WTC11 (cell line): ENCODE data around the gene PSMF1. TPM values are rescaled to one million over a fixed set of nuclear protein-coding genes. Genes with fewer than 3 reads are reported as not detected.

ENCODE experiments used
- ATAC-seq: fragments of 200-7000 bp; cut with Tn5 transposase; 2 replicates; pipeline ENCODE4 v1.10.0; 2021; ENCODE audit warnings: mild to moderate bottlenecking, moderate library complexity
- CTCF ChIA-PET: fragments of 300-600 bp; sonication (Branson Sonifier 250); formaldehyde crosslinking; loops from one replicate; lab custom pipeline; 2021; ENCODE audit warnings: antibody characterized with exemption; lab: Charles Lee
- POLR2A ChIA-PET: fragments of 350-600 bp; sonication (Branson Sonifier 250); formaldehyde crosslinking; loops from one replicate; lab custom pipeline; 2021; ENCODE audit warnings: antibody characterized with exemption; lab: Charles Lee
- DNase-seq: peaks from one replicate; pipeline ENCODE4 v3.0.0; 2021; ENCODE audit warnings: low spot score
- H3K27ac Mint-ChIP-seq: 2 replicates; pipeline ENCODE4 v1.8.0; 2021; ENCODE audit warnings: mixed read lengths
- H3K27me3 Mint-ChIP-seq: 2 replicates; pipeline ENCODE4 v1.8.0; 2021; ENCODE audit warnings: low read depth, mild to moderate bottlenecking, moderate library complexity, mixed read lengths
- H3K36me3 Mint-ChIP-seq: 2 replicates; pipeline ENCODE4 v1.8.0; 2021; ENCODE audit warnings: mixed read lengths
- H3K4me1 Mint-ChIP-seq: 2 replicates; pipeline ENCODE4 v1.8.0; 2022; ENCODE audit warnings: mixed read lengths
- H3K4me3 Mint-ChIP-seq: 2 replicates; pipeline ENCODE4 v1.8.0; 2021; ENCODE audit warnings: mild to moderate bottlenecking, moderate library complexity, mixed read lengths
- H3K9me3 Mint-ChIP-seq: 2 replicates; pipeline ENCODE4 v1.8.0; 2021; ENCODE audit warnings: mixed read lengths
- AR ChIP-seq: fragments of 250-450 bp; sonication (Bioruptor Pico); IDR thresholded peaks from 2 replicates; pipeline ENCODE4 v1.9.0; 2021; ENCODE audit warnings: mild to moderate bottlenecking
- ARID4B ChIP-seq: sonication (generic); formaldehyde crosslinking; IDR thresholded peaks from 2 replicates; pipeline ENCODE4 v1.8.0; 2023; ENCODE audit warnings: missing genetic modification reagents, mild to moderate bottlenecking, borderline replicate concordance
- CDX4 ChIP-seq: fragments of 250-450 bp; sonication (Bioruptor Pico); IDR thresholded peaks from 2 replicates; pipeline ENCODE4 v1.9.0; 2021; ENCODE audit warnings: moderate library complexity, mild to moderate bottlenecking, inconsistent platforms, borderline replicate concordance
- CTCF ChIP-seq: fragments of 200-600 bp; IDR thresholded peaks from 2 replicates; pipeline ENCODE4 v1.8.0; 2022; ENCODE audit warnings: antibody characterized with exemption
- ELF4 ChIP-seq: sonication (generic); formaldehyde crosslinking; IDR thresholded peaks from 2 replicates; pipeline ENCODE4 v1.8.1; 2022; ENCODE audit warnings: low read depth, mild to moderate bottlenecking, moderate library complexity, missing genetic modification reagents
- ESRRA ChIP-seq: sonication (generic); formaldehyde crosslinking; IDR thresholded peaks from 2 replicates; pipeline ENCODE4 v1.8.1; 2022; ENCODE audit warnings: mild to moderate bottlenecking, missing genetic modification reagents, borderline replicate concordance
- FOXJ3 ChIP-seq: sonication (generic); formaldehyde crosslinking; IDR thresholded peaks from 2 replicates; pipeline ENCODE4 v1.9.0; 2021; ENCODE audit warnings: missing genetic modification reagents, mild to moderate bottlenecking, borderline replicate concordance
- FOXK1 ChIP-seq: sonication (generic); formaldehyde crosslinking; IDR thresholded peaks from 2 replicates; pipeline ENCODE4 v1.8.0; 2022; ENCODE audit warnings: mild to moderate bottlenecking, moderate library complexity, missing genetic modification reagents
- GABPB1 ChIP-seq: sonication (generic); formaldehyde crosslinking; IDR thresholded peaks from 2 replicates; pipeline ENCODE4 v1.8.1; 2023; ENCODE audit warnings: mild to moderate bottlenecking, missing genetic modification reagents
- KAT7 ChIP-seq: sonication (generic); formaldehyde crosslinking; IDR thresholded peaks from 2 replicates; pipeline ENCODE4 v1.8.1; 2023; ENCODE audit warnings: missing genetic modification reagents, mild to moderate bottlenecking, borderline replicate concordance
- NFE2L1 ChIP-seq: sonication (generic); formaldehyde crosslinking; IDR thresholded peaks from 2 replicates; pipeline ENCODE4 v1.8.1; 2023; ENCODE audit warnings: missing genetic modification reagents
- OVOL2 ChIP-seq: fragments of 250-450 bp; sonication (Bioruptor Pico); IDR thresholded peaks from 2 replicates; pipeline ENCODE4 v1.9.0; 2021; ENCODE audit warnings: mild to moderate bottlenecking, borderline replicate concordance
- PRDM15 ChIP-seq: sonication (generic); formaldehyde crosslinking; IDR thresholded peaks from 2 replicates; pipeline ENCODE4 v1.8.0; 2022; ENCODE audit warnings: missing genetic modification reagents
- PREB ChIP-seq: sonication (generic); formaldehyde crosslinking; IDR thresholded peaks from 2 replicates; pipeline ENCODE4 v1.8.1; 2022; ENCODE audit warnings: mild to moderate bottlenecking, missing genetic modification reagents, moderate library complexity, borderline replicate concordance
- STAT6 ChIP-seq: sonication (generic); formaldehyde crosslinking; conservative IDR thresholded peaks from 2 replicates; pipeline ENCODE4 v1.8.1; 2023; ENCODE audit warnings: mild to moderate bottlenecking, low read depth, missing genetic modification reagents, moderate library complexity
- USF2 ChIP-seq: sonication (generic); formaldehyde crosslinking; IDR thresholded peaks from 2 replicates; pipeline ENCODE4 v1.8.1; 2023; ENCODE audit warnings: mild to moderate bottlenecking, missing genetic modification reagents, moderate library complexity
- ZNF263 ChIP-seq: sonication (generic); formaldehyde crosslinking; IDR thresholded peaks from 2 replicates; pipeline ENCODE4 v1.8.1; 2022; ENCODE audit warnings: low read depth, mild to moderate bottlenecking, moderate library complexity, missing genetic modification reagents
- total RNA-seq: library from RNA; stranded (reverse); gene quantifications from 3 replicates; pipeline ENCODE4 v1.2.3, GENCODE V29; 2021

The PSMF1 gene
- total RNA-seq, 1 experiment from 2014 or later = 113 TPM

GRCh38 chr20:1197801-1198200 is 79.4 kb downstream of the PSMF1 start (continued):
- TF ChIP-seq CDX4 (CRISPR knock-in tag) (no peak), PRDM15 (CRISPR knock-in tag) (no peak), KAT7 (CRISPR knock-in tag) (no peak), NFE2L1 (CRISPR knock-in tag) (no peak)

- H3K36me3 Mint-ChIP-seq = no peaks in the 10 kb centered on the region
- ATAC-seq (no peak), DNase-seq (no peak)
- H3K27ac Mint-ChIP-seq = no peak overlapping the region
- H3K4me3 Mint-ChIP-seq = no peak overlapping the region
- POLR2A ChIA-PET = no interaction called here
- CTCF ChIA-PET = interaction anchor here (0.7 to 1.0 kb wide), 2 partner anchors 11 to 14 kb away, joined by 3 read pairs; no protein-coding TSS in a partner anchor
- H3K27me3 Mint-ChIP-seq = peaks cover 20% of the 10 kb centered on the region
- TF ChIP-seq ZNF263 (CRISPR knock-in tag) (no peak), ARID4B (CRISPR knock-in tag) (no peak), ELF4 (no peak), GABPB1 (CRISPR knock-in tag) (no peak), FOXJ3 (CRISPR knock-in tag) (no peak), USF2 (CRISPR knock-in tag) (no peak; the same call in 1 of the 2 replicates), AR (no peak), CTCF (no peak), OVOL2 (CRISPR knock-in tag) (no peak), ESRRA (CRISPR knock-in tag) (no peak), PREB (CRISPR knock-in tag) (no peak), FOXK1 (CRISPR knock-in tag) (no peak), STAT6 (CRISPR knock-in tag) (no peak)
- H3K4me1 Mint-ChIP-seq = no peaks in the 10 kb centered on the region
- no peaks in the 10 kb centered on the region for H3K9me3 Mint-ChIP-seq
Observed at GRCh38 chr20:1198751-1199150, 80.3 kb downstream of the PSMF1 start.
